Astrocyte (in vitro differentiated cells and primary cell): ENCODE data around the gene DAPL1. TPM values are rescaled to one million over a fixed set of nuclear protein-coding genes. Genes with fewer than 3 reads are reported as not detected.
"Not testable (repeated sequence)": the region's sequence is repeated elsewhere in the genome, so short reads cannot be mapped to it uniquely, and the experiment has no call there.

ENCODE experiments used
- DNase-seq: peaks from one replicate; pipeline ENCODE4 v3.0.0-alpha.2; 2010; ENCODE audit warnings: low read depth
- FAIRE-seq: peaks from 2 replicates; lab custom pipeline; 2011; peaks lifted over from hg19 to GRCh38; lab: Jason Lieb, UNC
- H2AFZ ChIP-seq: 2 replicates; pipeline ENCODE4 v1.6.0; 2012; ENCODE audit warnings: low read depth, low read length, inconsistent platforms
- H3K27ac ChIP-seq: 2 replicates; pipeline ENCODE4 v1.5.1; 2011; ENCODE audit warnings: low read depth, low read length, inconsistent platforms
- H3K27me3 ChIP-seq: 2 replicates; pipeline ENCODE4 v1.6.0; 2011; ENCODE audit warnings: low read length, inconsistent platforms; ENCODE audit not compliant: insufficient read depth
- H3K36me3 ChIP-seq: 2 replicates; pipeline ENCODE4 v1.5.1; 2011; ENCODE audit warnings: low read length, inconsistent platforms; ENCODE audit not compliant: insufficient read depth
- H3K4me1 ChIP-seq: 2 replicates; pipeline ENCODE4 v1.5.1; 2011; ENCODE audit warnings: low read length, inconsistent platforms; ENCODE audit not compliant: insufficient read depth
- H3K4me2 ChIP-seq: 2 replicates; pipeline ENCODE4 v1.6.0; 2012; ENCODE audit warnings: low read length, inconsistent platforms
- H3K4me3 ChIP-seq: 2 replicates; pipeline ENCODE4 v1.5.1; 2011; ENCODE audit warnings: low read depth, mild to moderate bottlenecking, low read length, inconsistent platforms; ENCODE audit not compliant: insufficient read depth
- H3K79me2 ChIP-seq: 2 replicates; pipeline ENCODE4 v1.6.0; 2012; ENCODE audit warnings: mild to moderate bottlenecking, low read length, inconsistent platforms; ENCODE audit not compliant: insufficient read depth
- H3K9ac ChIP-seq: 2 replicates; pipeline ENCODE4 v1.6.0; 2012; ENCODE audit warnings: mild to moderate bottlenecking, low read length, inconsistent platforms
- H3K9me3 ChIP-seq: 2 replicates; pipeline ENCODE4 v1.5.1; 2012; ENCODE audit warnings: low read depth, mild to moderate bottlenecking, low read length, inconsistent platforms; ENCODE audit not compliant: insufficient read depth
- H4K20me1 ChIP-seq: 2 replicates; pipeline ENCODE4 v1.6.0; 2012; ENCODE audit warnings: low read length, inconsistent platforms; ENCODE audit not compliant: insufficient read depth
- H3K27ac Mint-ChIP-seq: one replicate; pipeline ENCODE4 v1.8.0; 2021; ENCODE audit warnings: mild to moderate bottlenecking, mixed read lengths; ENCODE audit not compliant: unreplicated experiment
- H3K27me3 Mint-ChIP-seq: one replicate; pipeline ENCODE4 v1.8.0; 2021; ENCODE audit warnings: low read depth, mixed read lengths; ENCODE audit not compliant: unreplicated experiment
- H3K36me3 Mint-ChIP-seq: one replicate; pipeline ENCODE4 v1.8.0; 2021; ENCODE audit warnings: low read depth, mixed read lengths; ENCODE audit not compliant: unreplicated experiment
- H3K4me1 Mint-ChIP-seq: one replicate; pipeline ENCODE4 v1.8.0; 2021; ENCODE audit warnings: low read depth, mixed read lengths; ENCODE audit not compliant: unreplicated experiment
- H3K4me3 Mint-ChIP-seq: one replicate; pipeline ENCODE4 v1.8.0; 2021; ENCODE audit warnings: mild to moderate bottlenecking, moderate library complexity, mixed read lengths; ENCODE audit not compliant: unreplicated experiment
- H3K9me3 Mint-ChIP-seq: one replicate; pipeline ENCODE4 v1.8.0; 2021; ENCODE audit warnings: mild to moderate bottlenecking, mixed read lengths; ENCODE audit not compliant: unreplicated experiment
- EZH2 ChIP-seq: IDR thresholded peaks from 2 replicates; pipeline ENCODE4 v1.6.1; 2012; ENCODE audit warnings: mild to moderate bottlenecking, low read length, inconsistent platforms; ENCODE audit not compliant: insufficient read depth
- total RNA-seq: library from RNA; stranded (reverse); gene quantifications from 2 replicates; pipeline ENCODE4 v1.2.1, GENCODE V29; 2021
- TF ChIP-seq, protein P1 (sequence below): IDR thresholded peaks from 2 replicates; pipeline ENCODE4 v1.5.1; 2011; ENCODE audit warnings: low read depth, mild to moderate bottlenecking, inconsistent platforms, low read length, moderate library complexity; ENCODE audit not compliant: insufficient read depth

The DAPL1 gene
- total RNA-seq, 1 donor from 2014 or later = not detected

DNA sequence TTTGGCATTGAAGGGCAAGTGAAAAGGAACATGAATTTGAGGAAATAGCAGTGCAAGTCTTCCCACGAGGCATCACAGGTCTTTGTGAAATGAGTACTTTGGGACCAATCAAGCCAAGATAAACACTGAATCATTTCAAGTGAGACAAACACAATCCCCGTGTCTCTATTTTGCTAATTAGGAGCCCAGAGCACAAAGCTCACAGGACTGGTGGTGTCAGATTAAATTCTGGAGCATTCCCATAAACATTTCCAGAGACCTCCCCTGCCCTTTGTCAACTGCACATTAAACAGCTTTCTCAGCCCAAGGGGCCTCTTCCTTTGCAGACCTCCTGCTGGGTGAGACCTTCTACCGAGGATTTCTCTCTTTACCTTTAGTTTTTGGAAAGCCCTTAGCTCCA is 50.7 kb downstream of the DAPL1 start:
- H3K36me3 ChIP-seq = no peaks in the 10 kb centered on the region
- Mint-ChIP-seq H3K36me3 (no peaks in the 10 kb centered on the region), H3K4me3 (no peak overlapping the region), H3K27me3 (peaks cover 30% of the 10 kb centered on the region), H3K4me1 (peaks cover 8% of the 10 kb centered on the region), H3K27ac (no peak overlapping the region), H3K9me3 (no peaks in the 10 kb centered on the region)
- H3K27ac ChIP-seq = no peak overlapping the region
- no peaks in the 10 kb centered on the region for H3K9me3 ChIP-seq
- H3K4me2 ChIP-seq = peak overlapping the region; percentile 17
- no peak overlapping the region for H3K4me3 ChIP-seq
- TF ChIP-seq, protein P1, sequence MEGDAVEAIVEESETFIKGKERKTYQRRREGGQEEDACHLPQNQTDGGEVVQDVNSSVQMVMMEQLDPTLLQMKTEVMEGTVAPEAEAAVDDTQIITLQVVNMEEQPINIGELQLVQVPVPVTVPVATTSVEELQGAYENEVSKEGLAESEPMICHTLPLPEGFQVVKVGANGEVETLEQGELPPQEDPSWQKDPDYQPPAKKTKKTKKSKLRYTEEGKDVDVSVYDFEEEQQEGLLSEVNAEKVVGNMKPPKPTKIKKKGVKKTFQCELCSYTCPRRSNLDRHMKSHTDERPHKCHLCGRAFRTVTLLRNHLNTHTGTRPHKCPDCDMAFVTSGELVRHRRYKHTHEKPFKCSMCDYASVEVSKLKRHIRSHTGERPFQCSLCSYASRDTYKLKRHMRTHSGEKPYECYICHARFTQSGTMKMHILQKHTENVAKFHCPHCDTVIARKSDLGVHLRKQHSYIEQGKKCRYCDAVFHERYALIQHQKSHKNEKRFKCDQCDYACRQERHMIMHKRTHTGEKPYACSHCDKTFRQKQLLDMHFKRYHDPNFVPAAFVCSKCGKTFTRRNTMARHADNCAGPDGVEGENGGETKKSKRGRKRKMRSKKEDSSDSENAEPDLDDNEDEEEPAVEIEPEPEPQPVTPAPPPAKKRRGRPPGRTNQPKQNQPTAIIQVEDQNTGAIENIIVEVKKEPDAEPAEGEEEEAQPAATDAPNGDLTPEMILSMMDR = no peak
- no peak for TF ChIP-seq EZH2
- peaks cover 6% of the 10 kb centered on the region for H3K4me1 ChIP-seq
- no peaks in the 10 kb centered on the region for H3K27me3 ChIP-seq
- no peaks in the 10 kb centered on the region for H3K79me2 ChIP-seq
- no peak overlapping the region for H3K9ac ChIP-seq
- H4K20me1 ChIP-seq = no peaks in the 10 kb centered on the region
- no peak overlapping the region for H2AFZ ChIP-seq
- DNase-seq = peak; percentile 56
- FAIRE-seq = no peak

DNA sequence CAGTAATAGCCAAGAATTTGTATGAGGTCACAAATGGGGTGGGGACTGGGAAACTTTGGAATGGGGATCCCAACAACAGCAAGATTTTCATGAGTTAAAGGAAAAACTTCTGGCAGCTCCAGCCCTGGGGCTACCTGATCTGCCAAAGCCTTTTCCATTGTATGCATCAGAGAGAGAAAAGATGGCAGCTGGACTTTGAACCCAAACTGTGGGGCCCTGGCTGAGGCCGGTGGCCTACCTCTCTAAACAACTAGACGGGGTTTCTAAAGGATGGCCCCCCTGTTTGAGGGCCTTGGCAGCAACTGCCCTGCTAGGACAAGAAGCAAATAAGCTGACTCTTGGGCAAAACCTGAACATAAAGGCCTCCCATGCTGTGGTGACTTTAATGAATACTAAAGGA is 52.4 kb downstream of the DAPL1 start:
- not testable (repeated sequence) for H3K4me1 Mint-ChIP-seq, H2AFZ ChIP-seq, H3K9me3 ChIP-seq, H3K79me2 ChIP-seq, H3K27ac ChIP-seq, H3K4me3 Mint-ChIP-seq, DNase-seq, FAIRE-seq, H3K4me1 ChIP-seq, H3K27me3 ChIP-seq, H3K9ac ChIP-seq, H3K36me3 ChIP-seq, H3K27ac Mint-ChIP-seq, H3K4me3 ChIP-seq, H4K20me1 ChIP-seq, H3K9me3 Mint-ChIP-seq, H3K36me3 Mint-ChIP-seq, H3K4me2 ChIP-seq
- peaks cover 27% of the 10 kb centered on the region for H3K27me3 Mint-ChIP-seq

DNA sequence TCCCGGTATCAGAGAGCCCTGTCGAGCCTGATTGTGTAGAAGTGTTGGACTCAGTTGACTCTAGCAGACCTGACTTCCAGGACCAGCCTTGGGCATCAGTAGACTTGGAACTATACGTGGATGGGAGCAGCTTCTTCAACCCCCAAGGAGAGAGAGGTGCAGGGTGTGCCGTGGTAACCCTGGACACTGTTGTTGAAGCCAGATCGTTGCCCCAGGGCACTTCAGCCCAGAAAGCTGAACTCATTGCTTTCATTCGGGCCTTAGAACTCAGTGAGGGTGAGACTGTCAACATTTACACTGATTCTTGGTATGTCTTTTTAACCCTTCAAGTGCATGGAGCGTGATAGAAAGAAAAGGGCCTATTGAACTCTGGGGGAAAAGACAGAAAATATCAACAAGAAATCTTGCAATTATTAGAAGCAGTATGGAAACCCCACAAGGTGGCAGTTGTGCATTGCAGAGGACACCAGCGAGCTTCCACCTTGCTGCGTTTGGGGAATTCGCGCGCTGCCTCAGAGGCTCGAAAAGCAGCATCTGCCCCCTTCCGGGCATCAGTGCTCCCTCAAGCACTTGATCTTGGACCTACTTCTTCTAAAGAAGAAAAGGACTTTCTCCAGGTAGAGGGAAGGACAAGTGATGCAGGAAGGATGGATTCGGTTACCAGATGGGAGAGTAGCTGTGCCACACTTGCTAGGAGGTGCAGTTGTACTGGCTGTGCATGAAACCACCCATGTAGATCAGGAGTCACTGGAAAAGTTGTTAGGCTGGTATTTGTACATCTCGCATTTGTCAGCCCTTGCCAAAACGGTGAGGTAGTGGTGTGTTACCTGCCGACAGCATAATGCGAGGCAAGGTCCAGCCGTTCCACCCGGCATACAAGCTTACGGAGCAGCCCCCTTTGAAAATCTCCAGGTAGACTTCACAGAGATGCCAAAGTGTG is 53.2 kb downstream of the DAPL1 start:
- not testable (repeated sequence) for H2AFZ ChIP-seq, H3K79me2 ChIP-seq, H3K9me3 ChIP-seq, H3K9ac ChIP-seq, H3K4me3 ChIP-seq, H3K36me3 ChIP-seq, FAIRE-seq, H3K27ac ChIP-seq, H3K4me1 Mint-ChIP-seq, DNase-seq, H3K36me3 Mint-ChIP-seq, H3K4me1 ChIP-seq, H3K4me2 ChIP-seq, H3K27ac Mint-ChIP-seq, H3K27me3 ChIP-seq, H3K4me3 Mint-ChIP-seq, H4K20me1 ChIP-seq, H3K9me3 Mint-ChIP-seq
- H3K27me3 Mint-ChIP-seq = peaks cover 27% of the 10 kb centered on the region

DNA sequence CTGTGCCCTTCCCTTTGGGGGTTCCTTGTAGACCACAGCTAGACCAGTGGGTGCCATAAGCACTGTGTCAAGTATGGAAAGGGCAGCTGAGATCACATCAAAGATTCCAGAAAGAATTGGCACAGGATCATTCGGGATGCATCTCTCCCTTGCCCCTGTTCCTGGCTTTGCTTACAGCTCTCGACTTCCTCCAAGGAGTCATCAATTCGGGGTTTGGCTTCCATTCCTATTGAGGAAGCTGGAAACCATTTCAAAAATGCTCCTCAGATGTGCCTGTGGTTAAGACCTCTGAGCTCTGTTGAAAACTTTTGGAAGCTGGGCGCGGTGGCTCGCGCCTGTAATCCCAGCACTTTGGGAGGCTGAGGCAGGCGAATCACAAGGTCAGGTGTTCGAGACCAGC is 65.1 kb downstream of the DAPL1 start:
- H4K20me1 ChIP-seq, H3K27ac ChIP-seq, H3K4me2 ChIP-seq, H3K79me2 ChIP-seq, H3K36me3 Mint-ChIP-seq, H3K9me3 ChIP-seq, H3K27me3 Mint-ChIP-seq, H2AFZ ChIP-seq, H3K27ac Mint-ChIP-seq, FAIRE-seq, H3K9ac ChIP-seq, H3K4me1 ChIP-seq, H3K36me3 ChIP-seq, H3K4me3 Mint-ChIP-seq, H3K4me1 Mint-ChIP-seq, H3K9me3 Mint-ChIP-seq, H3K4me3 ChIP-seq, H3K27me3 ChIP-seq: not testable (repeated sequence)
- peak; percentile 69 for DNase-seq

DNA sequence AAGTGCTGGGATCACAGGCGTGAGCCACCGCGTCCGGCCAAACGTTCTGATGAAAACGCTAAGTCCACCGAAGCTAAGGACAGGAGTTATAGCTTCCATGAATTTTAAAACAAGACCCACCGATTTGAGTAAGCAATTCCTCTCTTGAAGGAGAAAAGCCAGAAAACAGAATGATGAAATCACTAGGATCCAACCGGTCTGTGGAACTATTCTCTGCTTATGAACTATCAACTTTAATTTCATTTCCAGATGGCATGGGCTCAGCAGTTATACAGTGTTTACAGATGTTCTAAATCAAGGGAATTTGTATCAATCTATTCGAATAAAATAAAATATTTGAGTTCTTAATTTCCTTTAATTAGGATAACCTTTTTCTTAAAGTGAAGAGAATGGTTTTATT is 66.5 kb downstream of the DAPL1 start:
- not testable (repeated sequence) for H3K9me3 Mint-ChIP-seq, H3K9me3 ChIP-seq, H3K27me3 ChIP-seq, H3K36me3 ChIP-seq, H3K79me2 ChIP-seq, H3K4me3 ChIP-seq, FAIRE-seq, H2AFZ ChIP-seq, H3K4me2 ChIP-seq, H3K36me3 Mint-ChIP-seq, H3K27ac Mint-ChIP-seq, H3K4me1 ChIP-seq, H4K20me1 ChIP-seq, H3K4me1 Mint-ChIP-seq, H3K27ac ChIP-seq, H3K27me3 Mint-ChIP-seq, DNase-seq, H3K4me3 Mint-ChIP-seq, H3K9ac ChIP-seq
